Measurements from ENCODE around the gene PRSS53.

GRCh38 chr16:31072540-31073141 lies 16.1 kb downstream of the PRSS53 start:
- no peak for TF ChIP-seq CTCF (IDR thresholded peaks at IDR 0.05; ENCODE audit: low read length)
- TF ChIP-seq EZH2 (optimal IDR thresholded peaks at IDR 0.05; ENCODE audit: low read depth, low read length): no peak
